Endothelial cell of umbilical vein (primary cell): ENCODE measurements around the gene GPR78. TPM values are rescaled to one million over a fixed set of nuclear protein-coding genes. Genes with fewer than 3 reads are reported as not detected.

Source experiments
- BruUV-seq: library from RNA; stranded (reverse); fragments of 400-500 nt; replicated peaks from 2 replicates; lab custom pipeline; 2021; lab: Mats Ljungman, UMichigan
- CTCF ChIA-PET: fragments of 300-600, 350-600 bp; sonication (Branson Sonifier 250); formaldehyde crosslinking; loops from one replicate; lab custom pipeline; 2021; ENCODE audit warnings: antibody characterized with exemption, inconsistent platforms; lab: Charles Lee
- POLR2A ChIA-PET: fragments of 300-600, 350-600 bp; sonication (Branson Sonifier 250); formaldehyde crosslinking; loops from one replicate; lab custom pipeline; 2021; ENCODE audit warnings: antibody characterized with exemption, inconsistent platforms; lab: Charles Lee
- DNase-seq: peaks from one replicate; pipeline ENCODE4 v3.0.0-alpha.2; 2011; ENCODE audit warnings: low read depth, low spot score
- FAIRE-seq: peaks from 2 replicates; lab custom pipeline; 2011; peaks lifted over from hg19 to GRCh38; lab: Jason Lieb, UNC
- H2AFZ ChIP-seq: 2 replicates; pipeline ENCODE4 v1.6.0; 2012; ENCODE audit warnings: low read depth, low read length, control low read depth, inconsistent platforms
- H3K27ac ChIP-seq: 2 replicates; pipeline ENCODE4 v1.5.1; 2011; ENCODE audit warnings: low read depth, mild to moderate bottlenecking, control low read depth, low read length, moderate library complexity; ENCODE audit not compliant: insufficient read depth
- H3K27me3 ChIP-seq, 2 experiments: 2 replicates each; pipeline versions ENCODE4 v1.6.0 to v1.6.1; 2011; ENCODE audit warnings: low read length in 2 of 2, mixed read lengths in 1 of 2; ENCODE audit not compliant: control insufficient read depth in 2 of 2, insufficient read depth in 2 of 2
- H3K36me3 ChIP-seq, 2 experiments: 2 replicates in 1 of 2; 3 replicates in 1 of 2; pipeline ENCODE4 v1.5.1; 2011; ENCODE audit warnings: low read length in 2 of 2, mild to moderate bottlenecking in 1 of 2, moderate library complexity in 1 of 2; ENCODE audit not compliant: control insufficient read depth in 2 of 2, insufficient read depth in 2 of 2; ENCODE audit errors: extremely low read depth in 1 of 2
- H3K4me1 ChIP-seq: 3 replicates; pipeline ENCODE4 v1.5.1; 2011; ENCODE audit warnings: mild to moderate bottlenecking, low read length; ENCODE audit not compliant: control insufficient read depth, insufficient read depth; ENCODE audit errors: extremely low read depth
- H3K4me2 ChIP-seq: 2 replicates; pipeline ENCODE4 v1.6.1; 2011; ENCODE audit warnings: low read length, control low read depth, mixed read lengths; ENCODE audit not compliant: insufficient read depth
- H3K4me3 ChIP-seq, 3 experiments: fragments of 200-600 bp in 1 of 3; sonication (generic), shearing (Covaris generic) in 1 of 3; replicated peaks in 1 of 3; 2 replicates each; pipeline ENCODE4 v1.5.1; 2011 to 2016; ENCODE audit warnings: control low read depth in 3 of 3, low read length in 3 of 3, mild to moderate bottlenecking in 2 of 3, inconsistent platforms in 1 of 3, low read depth in 1 of 3, moderate library complexity in 1 of 3; ENCODE audit not compliant: insufficient read depth in 1 of 3
- H3K79me2 ChIP-seq: 2 replicates; pipeline ENCODE4 v1.6.0; 2012; ENCODE audit warnings: low read length, inconsistent platforms; ENCODE audit not compliant: control insufficient read depth, insufficient read depth
- H3K9ac ChIP-seq: replicated peaks from 2 replicates; pipeline ENCODE3; 2011; ENCODE audit warnings: low read length, control low read depth; ENCODE audit not compliant: insufficient read depth; ENCODE audit errors: extremely low read depth
- H3K9me1 ChIP-seq: replicated peaks from 3 replicates; pipeline ENCODE4 v1.6.0; 2011; ENCODE audit warnings: mild to moderate bottlenecking, low read length; ENCODE audit not compliant: control insufficient read depth, insufficient read depth; ENCODE audit errors: extremely low read depth
- H3K9me3 ChIP-seq: replicated peaks from 2 replicates; pipeline ENCODE4 v1.5.1; 2012; ENCODE audit warnings: low read length, inconsistent platforms; ENCODE audit not compliant: control insufficient read depth, insufficient read depth
- H4K20me1 ChIP-seq: replicated peaks from 2 replicates; pipeline ENCODE3; 2011; ENCODE audit warnings: mild to moderate bottlenecking, low read length; ENCODE audit not compliant: control insufficient read depth, insufficient read depth; ENCODE audit errors: extremely low read depth
- EZH2 ChIP-seq: IDR thresholded peaks from 2 replicates; pipeline ENCODE4 v1.6.1; 2012; ENCODE audit warnings: borderline replicate concordance, low read depth, mild to moderate bottlenecking, moderate library complexity, low read length, inconsistent platforms; ENCODE audit not compliant: severe bottlenecking
- FOS ChIP-seq: IDR thresholded peaks from 2 replicates; pipeline ENCODE4 v1.6.1; 2011; ENCODE audit warnings: mild to moderate bottlenecking, low read length, moderate library complexity, borderline replicate concordance; ENCODE audit not compliant: insufficient read depth
- GATA2 ChIP-seq: IDR thresholded peaks from 2 replicates; pipeline ENCODE4 v1.7.0; 2011; ENCODE audit warnings: low read depth, mild to moderate bottlenecking, moderate library complexity, mixed read lengths, low read length; ENCODE audit not compliant: insufficient read length, insufficient read depth
- JUN ChIP-seq: IDR thresholded peaks from 2 replicates; pipeline ENCODE4 v1.6.1; 2011; ENCODE audit warnings: borderline replicate concordance, low read depth; ENCODE audit not compliant: insufficient read length, insufficient read depth
- MAX ChIP-seq: IDR thresholded peaks from 2 replicates; pipeline ENCODE4 v1.6.1; 2011; ENCODE audit not compliant: insufficient read depth, insufficient read length
- MYC ChIP-seq: IDR thresholded peaks from one replicate; pipeline ENCODE4 v1.6.1; 2011; ENCODE audit warnings: mild to moderate bottlenecking, low read depth, low read length
- POLR2A ChIP-seq: IDR thresholded peaks from 2 replicates; pipeline ENCODE4 v1.6.1; 2012; ENCODE audit warnings: low read depth, mild to moderate bottlenecking, control low read depth, low read length
- POLR2AphosphoS5 ChIP-seq: IDR thresholded peaks from 2 replicates; pipeline ENCODE4 v1.6.1; 2012; ENCODE audit warnings: low read depth, mild to moderate bottlenecking, control low read depth, low read length, moderate library complexity; ENCODE audit not compliant: insufficient read depth
- dilution Hi-C: fragments of 300-500 bp; cut with MboI; formaldehyde crosslinking; loops from one replicate; pipeline ENCODE4 v1.15.0; 2019; ENCODE audit warnings: low sequenced_read_pairs; ENCODE audit not compliant: extremely low pct_ligation_motif_present
- intact Hi-C: fragments of 100-400 bp; cut with micrococcal nuclease; formaldehyde crosslinking; loops from one replicate; pipeline ENCODE4 v1.10.0; 2022
- polyA plus RNA-seq, 4 experiments: library from polyadenylated mRNA; depleted of rRNA in 3 of 4; stranded (reverse) in 3 of 4; unstranded in 1 of 4; fragments of >200 nt; gene quantifications; 2 replicates each; pipeline versions ENCODE4 v1.2.1 to v1.2.3, GENCODE V29; 2011 to 2012; ENCODE audit warnings: missing spikeins in 1 of 4
- total RNA-seq: library from RNA; stranded (reverse); gene quantifications from 2 replicates; pipeline ENCODE4 v1.2.3, GENCODE V29; 2021
- TF ChIP-seq, protein P1 (sequence below), 2 donors: IDR thresholded peaks; 1 replicate in 1 of 2; 2 replicates in 1 of 2; pipeline ENCODE4 v1.5.1; 2011; ENCODE audit warnings: low read length in 2 of 2, mild to moderate bottlenecking in 2 of 2, moderate library complexity in 2 of 2, control low read depth in 1 of 2, inconsistent platforms in 1 of 2, low read depth in 1 of 2; ENCODE audit not compliant: insufficient read depth in 1 of 2; ENCODE audit errors: extremely low read depth in 1 of 2

The GPR78 gene
- total and polyA plus RNA-seq, 2 donors (not counting 3 experiments of a cell fraction or from before 2014, with no cell fraction given), result not detected

- Histone ChIP-seq H3K79me2 (no peaks in the 10 kb centered on the region), H3K36me3 (no peaks in the 10 kb centered on the region), H3K4me1 (no peaks in the 10 kb centered on the region), H3K9ac (no peak overlapping the region), H3K27ac (no peak overlapping the region), H3K9me3 (no peaks in the 10 kb centered on the region), H2AFZ (no peak overlapping the region), H3K9me1 (no peaks in the 10 kb centered on the region), H3K4me2 (no peak overlapping the region), H3K27me3 (no peaks in the 10 kb centered on the region), H3K4me3 (no peak overlapping the region), H4K20me1 (no peaks in the 10 kb centered on the region)
- CTCF ChIA-PET, result no interaction called here
- BruUV-seq, result no TSS peak
- intact Hi-C loops, result no loop called here
- FAIRE-seq, result no peak
- DNase-seq, result no peak
- dilution Hi-C loops, result no loop called here
- TF ChIP-seq GATA2, result no peak
- TF ChIP-seq JUN, result no peak
- TF ChIP-seq POLR2AphosphoS5, result no peak
- TF ChIP-seq MAX, result no peak
- TF ChIP-seq POLR2A, result no peak
- TF ChIP-seq, protein P1, sequence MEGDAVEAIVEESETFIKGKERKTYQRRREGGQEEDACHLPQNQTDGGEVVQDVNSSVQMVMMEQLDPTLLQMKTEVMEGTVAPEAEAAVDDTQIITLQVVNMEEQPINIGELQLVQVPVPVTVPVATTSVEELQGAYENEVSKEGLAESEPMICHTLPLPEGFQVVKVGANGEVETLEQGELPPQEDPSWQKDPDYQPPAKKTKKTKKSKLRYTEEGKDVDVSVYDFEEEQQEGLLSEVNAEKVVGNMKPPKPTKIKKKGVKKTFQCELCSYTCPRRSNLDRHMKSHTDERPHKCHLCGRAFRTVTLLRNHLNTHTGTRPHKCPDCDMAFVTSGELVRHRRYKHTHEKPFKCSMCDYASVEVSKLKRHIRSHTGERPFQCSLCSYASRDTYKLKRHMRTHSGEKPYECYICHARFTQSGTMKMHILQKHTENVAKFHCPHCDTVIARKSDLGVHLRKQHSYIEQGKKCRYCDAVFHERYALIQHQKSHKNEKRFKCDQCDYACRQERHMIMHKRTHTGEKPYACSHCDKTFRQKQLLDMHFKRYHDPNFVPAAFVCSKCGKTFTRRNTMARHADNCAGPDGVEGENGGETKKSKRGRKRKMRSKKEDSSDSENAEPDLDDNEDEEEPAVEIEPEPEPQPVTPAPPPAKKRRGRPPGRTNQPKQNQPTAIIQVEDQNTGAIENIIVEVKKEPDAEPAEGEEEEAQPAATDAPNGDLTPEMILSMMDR (IDR thresholded peaks at IDR 0.05; ENCODE audit: extremely low read depth in 1 of 2, insufficient read depth in 1 of 2, low read depth in 1 of 2, low read length in 2 of 2), result no peak
- no peak for TF ChIP-seq EZH2
- no peak for TF ChIP-seq MYC
- TF ChIP-seq FOS, result no peak
- POLR2A ChIA-PET, result no interaction called here
These were observed 29.7 kb downstream of the GPR78 start for GRCh38 chr4:8609824-8610350.
